HUES48 (cell line): ENCODE results near the gene MUC5AC.

Experiments used
- H3K27ac ChIP-seq: one replicate; pipeline ENCODE4 v1.7.0; 2013; ENCODE audit warnings: low read depth, low read length, inconsistent platforms
- H3K27me3 ChIP-seq: 2 replicates; pipeline ENCODE4 v1.6.1; 2013; ENCODE audit warnings: mild to moderate bottlenecking, low read length; ENCODE audit not compliant: control insufficient read depth, insufficient read depth
- H3K36me3 ChIP-seq: 2 replicates; pipeline ENCODE4 v1.6.1; 2013; ENCODE audit warnings: low read length; ENCODE audit not compliant: control insufficient read depth, insufficient read depth
- H3K4me1 ChIP-seq: 2 replicates; pipeline ENCODE4 v1.6.1; 2013; ENCODE audit warnings: mild to moderate bottlenecking, low read length; ENCODE audit not compliant: control insufficient read depth, insufficient read depth
- H3K4me3 ChIP-seq: 2 replicates; pipeline ENCODE4 v1.5.1; 2013; ENCODE audit warnings: mild to moderate bottlenecking, low read depth, low read length
- H3K9ac ChIP-seq: 2 replicates; pipeline ENCODE4 v1.6.1; 2013; ENCODE audit warnings: mild to moderate bottlenecking, low read depth, low read length, moderate library complexity
- H3K9me3 ChIP-seq: 2 replicates; pipeline ENCODE4 v1.6.1; 2013; ENCODE audit warnings: low read length; ENCODE audit not compliant: control insufficient read depth, insufficient read depth

MUC5AC gene

DNA sequence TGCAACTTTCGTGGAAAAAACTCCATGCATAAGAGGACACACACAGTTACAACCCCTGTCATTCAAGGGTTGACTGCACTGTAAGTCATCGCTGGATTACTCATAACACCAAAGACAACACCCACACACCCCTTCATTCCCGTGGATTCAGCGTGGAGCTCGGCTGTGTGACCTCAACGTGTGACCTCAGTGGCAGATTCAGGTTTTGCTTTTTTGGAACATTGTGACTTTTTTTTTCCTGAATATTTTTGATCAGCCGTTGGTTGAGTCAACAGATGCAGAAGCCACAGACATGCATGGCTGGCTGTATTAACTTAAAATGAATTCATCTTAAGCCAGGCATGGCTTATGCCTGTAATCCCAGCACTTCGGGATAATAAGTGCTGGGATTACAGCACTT is 19.7 kb upstream of the MUC5AC start:
- H3K4me1 ChIP-seq = no peaks in the 10 kb centered on the region
- H3K27ac ChIP-seq = no peak overlapping the region

GRCh38 chr11:1139441-1140083 is 18.2 kb upstream of the MUC5AC start:
- H3K36me3 ChIP-seq = no peaks in the 10 kb centered on the region
- peaks cover 24% of the 10 kb centered on the region for H3K9me3 ChIP-seq
- H3K9ac ChIP-seq = no peak overlapping the region
- no peak overlapping the region for H3K27ac ChIP-seq
- no peak overlapping the region for H3K4me3 ChIP-seq
- no peaks in the 10 kb centered on the region for H3K4me1 ChIP-seq
- no peaks in the 10 kb centered on the region for H3K27me3 ChIP-seq

More for the DNA sequence above, 19.7 kb upstream of the MUC5AC start:
- Histone ChIP-seq H3K27me3 (no peaks in the 10 kb centered on the region), H3K4me3 (no peak overlapping the region), H3K9me3 (peaks cover 11% of the 10 kb centered on the region), H3K36me3 (no peaks in the 10 kb centered on the region), H3K9ac (no peak overlapping the region)

DNA sequence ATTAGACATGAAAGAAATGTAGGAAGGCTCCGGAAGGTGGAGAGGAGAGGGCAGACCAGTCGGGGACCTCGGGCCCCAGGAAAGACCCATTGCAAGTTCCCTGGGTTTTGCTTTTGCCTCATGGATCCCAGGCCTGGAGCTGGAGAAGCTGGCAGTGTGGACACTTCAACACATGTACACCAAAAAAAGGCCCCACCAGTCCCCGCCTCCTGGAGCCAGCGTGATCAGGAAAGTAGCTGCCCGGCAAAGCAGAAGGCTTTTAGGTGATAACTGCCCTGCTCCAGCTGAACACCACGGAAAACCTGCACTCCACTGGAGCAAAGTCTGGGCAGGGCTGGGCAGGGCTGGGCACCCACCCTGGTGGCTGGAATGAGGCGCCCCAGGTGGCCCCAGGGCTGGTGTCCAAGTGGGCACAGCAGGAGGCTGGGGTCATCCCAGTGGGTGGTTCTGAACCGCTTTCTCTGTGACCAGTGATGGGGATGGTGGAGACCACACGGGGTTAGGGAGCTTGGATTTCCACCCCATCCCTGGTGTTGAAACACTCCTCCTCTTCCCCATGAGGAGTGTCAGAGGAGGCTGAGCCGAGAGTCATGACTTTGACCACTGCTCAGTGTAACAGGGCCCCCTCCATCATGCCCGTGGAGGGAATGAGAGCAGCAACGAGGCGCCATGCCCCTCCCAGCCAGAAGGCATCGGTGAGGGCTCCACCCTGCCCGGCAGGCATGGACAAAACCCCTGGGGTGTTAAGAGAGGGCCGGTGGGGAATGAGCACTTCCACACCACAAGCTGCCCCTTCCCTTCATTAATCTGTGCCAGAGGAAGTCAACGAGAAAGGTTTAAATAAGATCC is 16.9 kb upstream of the MUC5AC start:
- Histone ChIP-seq H3K9ac (no peak overlapping the region), H3K36me3 (no peaks in the 10 kb centered on the region), H3K27me3 (no peaks in the 10 kb centered on the region), H3K27ac (no peak overlapping the region), H3K9me3 (peaks cover 19% of the 10 kb centered on the region), H3K4me1 (no peaks in the 10 kb centered on the region), H3K4me3 (no peak overlapping the region)

- H3K4me3 ChIP-seq = no peak overlapping the region
- H3K9me3 ChIP-seq = peaks cover 22% of the 10 kb centered on the region
- H3K27me3 ChIP-seq = no peaks in the 10 kb centered on the region
- no peaks in the 10 kb centered on the region for H3K36me3 ChIP-seq
- no peak overlapping the region for H3K9ac ChIP-seq
- H3K4me1 ChIP-seq = no peaks in the 10 kb centered on the region
- no peak overlapping the region for H3K27ac ChIP-seq
Measured at GRCh38 chr11:1146365-1146764, 11.4 kb upstream of the MUC5AC start.

DNA sequence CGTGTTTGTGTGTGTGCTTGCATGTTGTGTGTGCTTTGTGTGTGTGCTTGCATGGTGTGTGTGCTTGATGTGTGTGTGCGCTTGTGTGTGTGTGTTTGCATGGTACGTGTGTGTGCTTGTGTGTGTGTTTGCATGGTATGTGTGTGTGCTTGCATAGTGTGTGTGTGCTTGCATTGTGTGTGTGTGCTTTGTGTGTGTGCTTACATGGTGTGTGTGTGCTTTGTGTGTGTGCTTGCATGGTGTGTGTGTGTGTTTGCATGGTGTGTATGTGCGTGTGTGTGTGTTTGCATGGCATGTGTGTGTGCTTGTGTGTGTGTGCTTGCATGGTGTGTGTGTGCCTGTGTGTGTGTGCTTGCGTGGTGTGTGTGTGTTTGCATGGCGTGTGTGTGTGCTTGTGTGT is 10.0 kb upstream of the MUC5AC start:
- no peaks in the 10 kb centered on the region for H3K27me3 ChIP-seq
- H3K36me3 ChIP-seq = no peaks in the 10 kb centered on the region
- H3K9ac ChIP-seq = no peak overlapping the region

DNA sequence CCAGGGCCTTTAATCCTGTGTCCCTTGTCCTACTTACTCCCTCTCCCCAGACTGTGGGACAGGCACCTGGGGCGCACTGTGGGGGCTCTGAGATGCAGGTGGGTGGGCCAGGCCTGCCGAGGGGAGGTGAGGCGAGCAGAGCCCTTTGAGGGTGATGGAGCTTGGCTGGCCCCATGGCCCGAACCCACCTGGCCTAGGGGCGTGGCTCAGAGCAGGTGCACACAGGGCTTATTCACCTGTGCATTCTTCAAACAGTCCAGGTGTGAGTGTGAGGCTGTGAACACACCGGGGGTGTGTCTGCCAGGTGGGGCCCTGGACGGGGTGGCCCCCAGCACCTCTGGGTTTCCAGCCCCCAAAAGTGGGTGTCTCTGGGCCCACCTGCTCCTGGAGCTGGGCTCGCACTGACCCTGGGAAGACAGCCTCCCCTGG is 9.0 kb upstream of the MUC5AC start:
- no peak overlapping the region for H3K9ac ChIP-seq
- H3K4me3 ChIP-seq = no peak overlapping the region
- H3K36me3 ChIP-seq = no peaks in the 10 kb centered on the region
- no peaks in the 10 kb centered on the region for H3K27me3 ChIP-seq
- H3K9me3 ChIP-seq = peaks cover 14% of the 10 kb centered on the region
- no peak overlapping the region for H3K27ac ChIP-seq
- H3K4me1 ChIP-seq = no peaks in the 10 kb centered on the region

More for the DNA sequence above, 10.0 kb upstream of the MUC5AC start:
- Histone ChIP-seq H3K9me3 (peaks cover 22% of the 10 kb centered on the region), H3K4me3 (no peak overlapping the region), H3K27ac (no peak overlapping the region), H3K4me1 (no peaks in the 10 kb centered on the region)

DNA sequence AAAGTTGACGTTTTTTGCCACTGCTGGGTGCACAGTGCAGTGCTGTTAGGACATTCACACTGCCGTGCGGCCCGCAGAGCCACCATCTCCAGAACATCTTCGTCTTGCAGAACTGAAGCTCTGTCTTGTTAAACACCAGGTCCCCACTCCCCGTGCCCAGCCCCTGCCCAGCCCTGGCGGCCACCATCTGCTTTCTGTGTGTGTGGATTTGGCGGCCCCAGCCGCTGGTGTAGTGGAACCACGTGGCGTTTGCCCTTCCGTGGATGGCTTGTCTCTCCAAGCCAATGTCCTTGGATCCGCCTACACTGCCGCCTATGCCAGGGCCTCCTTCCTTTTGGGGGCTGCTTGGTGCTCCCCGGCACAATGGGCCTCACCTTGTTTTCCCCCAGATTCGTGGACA is 8.2 kb upstream of the MUC5AC start:
- Histone ChIP-seq H3K27ac (no peak overlapping the region), H3K36me3 (no peaks in the 10 kb centered on the region), H3K4me3 (no peak overlapping the region), H3K9ac (no peak overlapping the region), H3K27me3 (no peaks in the 10 kb centered on the region), H3K4me1 (no peaks in the 10 kb centered on the region), H3K9me3 (peaks cover 8% of the 10 kb centered on the region)

- no peak overlapping the region for H3K4me3 ChIP-seq
- H3K27ac ChIP-seq = no peak overlapping the region
- no peaks in the 10 kb centered on the region for H3K27me3 ChIP-seq
- no peak overlapping the region for H3K9ac ChIP-seq
- H3K36me3 ChIP-seq = no peaks in the 10 kb centered on the region
- no peaks in the 10 kb centered on the region for H3K4me1 ChIP-seq
- peaks cover 8% of the 10 kb centered on the region for H3K9me3 ChIP-seq
Measured at GRCh38 chr11:1150116-1150515, 7.6 kb upstream of the MUC5AC start.

DNA sequence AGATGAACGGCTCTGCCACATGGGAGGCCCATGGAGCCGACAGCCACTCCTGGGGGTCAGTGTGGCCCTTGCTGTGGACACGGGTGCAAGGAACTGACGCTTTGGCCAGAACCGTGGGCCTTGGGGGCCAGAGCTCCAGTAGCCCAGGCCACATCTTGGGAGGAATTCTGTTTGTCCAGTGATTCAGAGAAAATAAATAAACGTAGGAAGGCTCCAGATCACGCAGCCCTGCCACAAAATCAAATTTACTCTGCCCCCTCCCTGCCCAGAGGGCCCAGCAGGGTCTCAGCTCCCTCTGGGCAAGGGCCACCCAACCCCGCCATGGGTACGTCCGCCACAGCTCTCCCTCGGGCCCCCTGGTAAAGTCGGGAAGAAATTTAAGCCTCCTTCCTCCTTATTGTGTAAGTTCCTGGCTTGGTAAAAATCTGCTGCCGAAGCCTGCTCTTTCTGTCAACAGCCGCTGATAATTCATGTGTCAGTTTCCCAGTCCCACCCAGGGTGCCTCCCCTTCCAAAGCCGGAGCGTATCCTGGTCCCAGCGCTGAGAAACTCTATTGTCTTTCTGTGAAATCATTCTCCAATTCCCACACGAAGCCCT is 6.9 kb upstream of the MUC5AC start:
- H3K4me3 ChIP-seq = no peak overlapping the region
- H3K9ac ChIP-seq = no peak overlapping the region
- no peaks in the 10 kb centered on the region for H3K36me3 ChIP-seq
- peaks cover 8% of the 10 kb centered on the region for H3K9me3 ChIP-seq
- peak overlapping the region; percentile 28 for H3K27ac ChIP-seq
- H3K4me1 ChIP-seq = no peaks in the 10 kb centered on the region
- no peaks in the 10 kb centered on the region for H3K27me3 ChIP-seq

GRCh38 chr11:1151366-1152315 is 6.1 kb upstream of the MUC5AC start:
- H3K9ac ChIP-seq = no peak overlapping the region
- peak overlapping the region; percentile 28 for H3K27ac ChIP-seq
- H3K4me3 ChIP-seq = no peak overlapping the region
- no peaks in the 10 kb centered on the region for H3K36me3 ChIP-seq
- H3K9me3 ChIP-seq = peaks cover 12% of the 10 kb centered on the region
- no peaks in the 10 kb centered on the region for H3K27me3 ChIP-seq
- no peaks in the 10 kb centered on the region for H3K4me1 ChIP-seq
